HG02623 (cell line): Measurements from ENCODE around the gene MAT2B.

Source experiments
- ATAC-seq: cut with Tn5 transposase; IDR thresholded peaks from one replicate; pipeline ENCODE4 v1.9.1; 2021; ENCODE audit warnings: moderate library complexity; ENCODE audit not compliant: unreplicated experiment

MAT2B gene

GRCh38 chr5:163505368-163506094 lies at the start of gene MAT2B:
MAT2B (plus strand) TSS chr5:163505619; CDS start chr5:163505687, 68 bp downstream.
- ATAC-seq = peak; percentile 86

- ATAC-seq = no peak
Measured at GRCh38 chr5:163456029-163456589, 49.3 kb upstream of the MAT2B start.

- no peak for ATAC-seq
Measured at GRCh38 chr5:163456840-163457239, 48.6 kb upstream of the MAT2B start.

- no peak for ATAC-seq
Measured at GRCh38 chr5:163458778-163459385, 46.5 kb upstream of the MAT2B start.

- ATAC-seq = peak; percentile 1
Measured at GRCh38 chr5:163459462-163459818, 46.0 kb upstream of the MAT2B start.

GRCh38 chr5:163459819-163460561 lies 45.4 kb upstream of the MAT2B start, which contains the start of gene NUDCD2:
NUDCD2 (minus strand) TSS chr5:163460102; CDS start chr5:163460050, 52 bp downstream.
- peak; percentile 78 for ATAC-seq

- no peak for ATAC-seq
Measured at GRCh38 chr5:163460562-163461171, 44.8 kb upstream of the MAT2B start, which contains the start of gene HMMR. HMMR (plus strand) TSS chr5:163460632; CDS start chr5:163460693, 61 bp downstream.

GRCh38 chr5:163463063-163463435 lies 42.4 kb upstream of the MAT2B start:
- no peak for ATAC-seq

GRCh38 chr5:163467682-163468081 lies 37.7 kb upstream of the MAT2B start:
- no peak for ATAC-seq

- ATAC-seq = peak; percentile 83
Measured at GRCh38 chr5:163473635-163474243, 31.7 kb upstream of the MAT2B start.

- ATAC-seq = no peak
Measured at GRCh38 chr5:163475411-163475810, 30.0 kb upstream of the MAT2B start.

GRCh38 chr5:163478126-163478981 lies 27.1 kb upstream of the MAT2B start:
- no peak for ATAC-seq

- no peak for ATAC-seq
Measured at GRCh38 chr5:163478982-163479271, 26.5 kb upstream of the MAT2B start.

- no peak for ATAC-seq
Measured at GRCh38 chr5:163489055-163489744, 16.2 kb upstream of the MAT2B start.

GRCh38 chr5:163489745-163490075 lies 15.7 kb upstream of the MAT2B start:
- no peak for ATAC-seq

GRCh38 chr5:163496286-163496685 lies 9.1 kb upstream of the MAT2B start:
- no peak for ATAC-seq

GRCh38 chr5:163497315-163497714 lies 8.1 kb upstream of the MAT2B start:
- no peak for ATAC-seq

- ATAC-seq = no peak
Measured at GRCh38 chr5:163498886-163499285, 6.5 kb upstream of the MAT2B start.

GRCh38 chr5:163502521-163502920 lies 2.9 kb upstream of the MAT2B start:
- no peak for ATAC-seq
